GM18526 (cell line): ENCODE data around the gene MBD6.

Source experiments
- POLR2A ChIP-seq: IDR thresholded peaks from 3 replicates; pipeline ENCODE4 v1.6.1; 2011; ENCODE audit not compliant: insufficient read length; ENCODE audit errors: extremely low read depth

MBD6 gene

GRCh38 chr12:57539134-57539768 lies 16.6 kb downstream of the MBD6 start:
- no peak for TF ChIP-seq POLR2A

DNA sequence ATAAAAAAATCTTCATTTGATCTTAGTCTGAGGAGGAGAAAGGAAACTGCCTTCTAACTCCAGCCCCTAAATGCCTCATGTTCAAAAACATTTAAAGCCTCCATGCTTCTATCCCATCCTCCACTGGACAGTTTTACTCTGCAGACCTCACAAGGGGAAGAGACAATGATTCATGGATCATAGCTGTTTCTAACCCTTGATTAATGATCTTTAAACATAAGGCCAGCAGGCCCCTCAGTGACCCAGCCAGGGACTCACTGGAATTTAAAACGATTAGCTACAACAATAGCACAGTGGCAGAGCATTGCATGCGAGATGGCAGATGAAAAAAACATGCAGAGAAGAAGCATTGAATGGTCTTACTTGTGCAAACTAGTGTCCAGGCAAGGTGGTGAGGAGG lies 18.4 kb downstream of the MBD6 start:
- TF ChIP-seq POLR2A, result no peak

GRCh38 chr12:57541717-57542116 lies 19.1 kb downstream of the MBD6 start:
- TF ChIP-seq POLR2A, result no peak

DNA sequence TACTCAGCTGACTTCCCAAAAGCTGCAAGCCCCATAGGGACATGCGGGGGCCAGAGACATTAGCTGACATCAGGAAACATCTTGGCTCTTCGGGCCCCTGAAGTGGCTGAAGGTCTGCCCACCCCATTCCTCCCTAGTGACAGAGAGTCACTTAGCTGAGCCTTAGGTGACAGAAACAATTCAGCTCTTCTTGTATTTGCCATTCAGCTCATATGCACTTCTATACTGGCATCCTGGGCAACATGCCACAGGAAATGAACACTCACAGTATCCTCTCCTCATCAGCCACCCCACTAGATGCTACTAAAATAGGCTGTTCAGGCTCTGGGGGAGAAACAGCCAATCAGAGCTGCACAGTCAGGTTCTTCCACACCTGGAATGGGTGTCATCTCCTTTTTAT lies 21.0 kb downstream of the MBD6 start:
- TF ChIP-seq POLR2A, result no peak

DNA sequence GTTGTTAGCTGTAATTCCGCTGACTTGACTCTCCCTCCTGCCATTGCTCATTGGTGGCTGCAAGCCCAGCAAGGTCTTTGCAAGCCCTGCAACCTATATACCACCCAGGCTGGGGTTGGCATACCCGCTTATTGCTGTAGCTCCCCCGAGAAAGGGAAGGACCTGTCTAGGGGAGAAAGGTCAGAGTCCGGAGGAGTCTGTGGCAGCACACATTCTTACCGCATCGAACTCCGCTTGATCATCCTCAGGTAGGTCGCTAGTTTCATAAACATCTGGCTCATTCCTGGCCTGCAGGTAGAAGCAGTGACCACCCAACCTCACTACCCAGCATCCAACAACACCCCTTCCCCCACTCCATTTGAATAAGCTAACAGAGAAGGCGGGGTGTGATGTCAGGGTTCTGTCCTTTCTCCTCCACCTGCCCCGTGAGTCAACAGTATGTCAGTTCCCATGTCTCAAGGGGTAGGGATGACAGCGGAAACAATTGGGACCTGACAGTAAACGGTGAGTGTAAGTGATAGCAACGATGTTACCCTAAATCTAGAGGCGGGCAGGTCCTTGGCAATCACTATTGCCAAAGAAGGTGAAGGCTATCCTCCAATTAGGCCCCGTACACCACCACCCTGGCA lies 23.3 kb downstream of the MBD6 start:
- TF ChIP-seq POLR2A, result no peak

DNA sequence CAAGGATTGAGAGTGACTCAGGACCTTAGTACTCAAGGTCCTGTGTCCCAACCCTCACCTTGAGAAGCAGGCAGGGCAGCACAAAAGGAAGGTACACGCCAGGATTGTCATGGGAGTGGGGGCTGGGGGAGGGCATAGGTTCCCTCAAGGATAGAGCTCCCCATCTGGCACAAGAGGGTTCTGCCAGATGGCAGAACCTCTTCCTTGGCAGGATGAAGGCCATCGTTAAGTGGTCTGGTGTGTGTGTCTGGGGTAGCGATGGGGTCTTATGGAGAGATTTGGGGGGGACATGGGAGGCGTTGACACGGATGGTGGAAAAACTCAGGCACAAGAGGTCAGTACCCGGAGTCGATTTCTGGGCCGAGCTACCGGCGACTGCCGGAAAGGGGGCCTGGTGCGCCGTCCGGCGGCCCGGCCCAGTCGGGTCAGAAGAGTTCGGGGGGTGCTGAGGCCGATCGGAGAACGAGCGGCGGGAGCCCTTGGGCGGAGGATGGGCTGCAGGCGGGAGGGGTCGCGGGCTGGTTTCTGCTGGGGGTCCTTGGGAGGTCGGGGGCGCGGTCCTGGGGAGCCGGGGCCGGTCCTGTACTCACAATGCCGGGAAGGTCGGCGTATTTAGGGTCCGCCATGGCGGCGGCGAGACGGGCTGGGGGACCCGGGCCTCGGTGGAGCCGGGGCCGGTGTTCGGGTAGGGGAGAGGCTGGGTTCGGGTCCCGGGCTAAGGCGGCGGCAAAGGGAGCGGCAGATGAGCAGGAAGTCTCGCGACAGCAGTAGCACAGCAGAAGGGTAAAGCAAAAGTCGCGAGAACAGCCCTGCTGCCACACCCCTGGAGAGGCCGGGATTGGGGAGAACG lies 24.0 kb downstream of the MBD6 start, which contains the start of gene DCTN2:
DCTN2 (minus strand) TSS at position 755 of the 850 bp plus-strand sequence; CDS start at position 626, 129 bp downstream.
- peak; percentile 48 for TF ChIP-seq POLR2A

- no peak for TF ChIP-seq POLR2A
Observed at GRCh38 chr12:57547288-57548012, 24.8 kb downstream of the MBD6 start.

GRCh38 chr12:57548013-57548315 lies 25.3 kb downstream of the MBD6 start:
- TF ChIP-seq POLR2A, result no peak

- TF ChIP-seq POLR2A, result no peak
Observed at GRCh38 chr12:57548488-57548887, 25.9 kb downstream of the MBD6 start.

GRCh38 chr12:57549203-57549908 lies 26.7 kb downstream of the MBD6 start:
- no peak for TF ChIP-seq POLR2A

DNA sequence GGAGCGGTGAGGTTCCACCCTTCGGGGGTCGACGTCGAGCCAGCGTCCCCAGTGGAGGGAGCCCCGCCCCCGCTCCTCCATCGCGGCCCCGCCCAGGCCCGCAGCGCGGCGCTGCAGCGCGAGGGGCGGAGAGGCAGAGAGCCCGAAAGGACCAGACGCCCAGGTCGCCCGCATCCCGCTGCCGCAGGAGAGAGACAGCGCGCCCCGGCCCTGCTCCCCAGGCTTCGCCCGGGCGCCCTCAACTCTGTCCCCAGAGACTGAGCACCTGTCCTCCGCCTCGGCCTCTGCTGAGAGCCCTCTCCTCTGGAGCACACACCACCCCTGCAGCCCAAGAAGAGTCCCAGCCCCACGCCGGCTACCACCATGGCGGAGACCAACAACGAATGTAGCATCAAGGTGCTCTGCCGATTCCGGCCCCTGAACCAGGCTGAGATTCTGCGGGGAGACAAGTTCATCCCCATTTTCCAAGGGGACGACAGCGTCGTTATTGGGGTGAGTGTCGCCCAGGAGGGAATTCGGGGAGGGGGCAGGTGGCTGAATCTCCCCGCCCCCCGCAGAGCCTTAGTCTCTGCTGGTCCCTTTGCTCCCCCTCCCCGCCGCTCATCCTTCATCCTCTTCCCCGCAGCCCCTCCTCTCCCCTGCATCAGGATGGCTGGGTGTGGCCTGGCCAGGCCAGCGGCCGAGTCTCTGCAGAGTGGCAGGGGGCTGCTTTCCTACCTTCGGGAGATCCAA lies 27.5 kb downstream of the MBD6 start, which contains the start of gene KIF5A:
KIF5A (plus strand) TSS at position 136 of the 732 bp plus-strand sequence; CDS start at position 364, 228 bp downstream.
- TF ChIP-seq POLR2A, result no peak

DNA sequence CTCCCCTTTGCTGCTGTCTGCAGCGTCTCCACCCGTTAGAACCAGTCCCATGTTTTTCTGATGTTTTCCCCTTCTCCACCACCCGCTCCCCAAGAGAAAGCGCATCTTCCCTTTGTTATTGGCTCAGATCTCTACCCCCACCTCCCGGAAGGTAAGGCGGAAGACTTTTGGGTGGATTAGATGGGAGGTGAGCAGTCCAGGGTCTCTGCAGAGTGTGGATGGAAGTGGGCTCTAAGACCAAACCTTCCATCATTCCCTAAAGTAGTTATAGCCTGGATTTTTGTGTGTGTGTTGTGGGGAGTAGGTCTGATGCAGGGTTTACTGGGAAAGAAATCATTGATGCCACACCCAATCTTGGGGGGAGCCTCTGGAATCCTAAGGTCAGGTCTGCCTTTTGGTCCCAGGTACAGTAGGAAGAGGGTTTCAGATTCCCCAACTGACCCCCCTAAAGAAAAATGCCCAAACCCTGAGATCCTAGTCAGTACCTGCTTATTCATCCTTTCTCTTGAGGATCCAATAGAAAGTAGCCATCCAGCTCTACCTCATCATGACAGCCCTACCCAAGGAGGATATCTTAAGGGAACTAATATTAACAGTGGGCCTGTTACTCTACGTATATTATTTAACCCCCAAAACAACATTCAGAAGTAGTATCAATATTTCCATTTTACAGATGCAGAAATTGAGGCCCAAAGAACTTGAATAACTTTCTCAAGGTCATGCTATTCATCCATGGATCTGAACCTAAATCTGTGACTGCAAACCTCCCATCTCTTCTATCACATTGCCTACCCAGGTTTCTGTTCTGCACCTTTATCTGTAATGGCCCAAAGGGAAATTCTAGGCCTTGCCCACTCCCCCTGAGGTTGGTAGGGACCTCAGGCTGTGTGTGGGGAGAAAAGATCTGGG lies 28.3 kb downstream of the MBD6 start:
- TF ChIP-seq POLR2A, result no peak
